IMR-90 (cell line): Measurements from ENCODE around the gene BTN3A1. TPM values are rescaled to one million over a fixed set of nuclear protein-coding genes. Genes with fewer than 3 reads are reported as not detected.

Source experiments
- ATAC-seq: fragments of 200-7000 bp; cut with Tn5 transposase; 2 replicates; pipeline ENCODE4 v1.9.1; 2020; ENCODE audit warnings: low read depth, mild to moderate bottlenecking, moderate library complexity
- BruUV-seq: library from RNA; stranded (reverse); fragments of 400-500 nt; replicated peaks from 2 replicates; lab custom pipeline; 2021; lab: Mats Ljungman, UMichigan
- CTCF ChIA-PET: fragments of 300-600 bp; formaldehyde crosslinking; extraction: SDS; loops from one replicate; lab custom pipeline; 2021; ENCODE audit warnings: antibody characterized with exemption; lab: Yijun Ruan, JAX
- POLR2A ChIA-PET: fragments of 300-600 bp; sonication (Branson Sonifier 250); formaldehyde crosslinking; loops from one replicate; lab custom pipeline; 2022; ENCODE audit warnings: antibody characterized with exemption; ENCODE audit not compliant: unreplicated experiment; lab: Charles Lee
- DNase-seq: peaks from one replicate; pipeline ENCODE4 v3.0.0; 2013
- H2AFZ ChIP-seq: replicated peaks from 2 replicates; pipeline ENCODE3; 2013; ENCODE audit warnings: low read length, mild to moderate bottlenecking; ENCODE audit not compliant: poor library complexity
- H2AK5ac ChIP-seq: 2 replicates; pipeline ENCODE4 v1.6.1; 2013; ENCODE audit warnings: low read depth, low read length, inconsistent platforms
- H2AK9ac ChIP-seq: replicated peaks from 2 replicates; pipeline ENCODE3; 2013; ENCODE audit warnings: mild to moderate bottlenecking, low read depth, low read length, moderate library complexity; ENCODE audit not compliant: poor library complexity
- H2BK120ac ChIP-seq: 2 replicates; pipeline ENCODE4 v1.6.1; 2013; ENCODE audit warnings: low read depth, low read length, inconsistent platforms
- H2BK15ac ChIP-seq: 3 replicates; pipeline ENCODE4 v1.6.1; 2013; ENCODE audit warnings: low read depth, low read length, inconsistent platforms
- H2BK20ac ChIP-seq: 2 replicates; pipeline ENCODE4 v1.6.1; 2013; ENCODE audit warnings: low read depth, mild to moderate bottlenecking, inconsistent platforms, low read length, moderate library complexity
- H2BK5ac ChIP-seq: 2 replicates; pipeline ENCODE4 v1.6.1; 2013; ENCODE audit warnings: mild to moderate bottlenecking, low read depth, low read length, inconsistent platforms; ENCODE audit not compliant: poor library complexity, severe bottlenecking
- H3K14ac ChIP-seq: replicated peaks from 2 replicates; pipeline ENCODE4 v1.6.1; 2013; ENCODE audit warnings: low read depth, low read length, inconsistent platforms
- H3K18ac ChIP-seq: 2 replicates; pipeline ENCODE4 v1.6.1; 2013; ENCODE audit warnings: low read depth, low read length, control low read depth
- H3K23ac ChIP-seq: 2 replicates; pipeline ENCODE4 v1.6.1; 2013; ENCODE audit warnings: low read depth, low read length, inconsistent platforms
- H3K27ac ChIP-seq: 2 replicates; pipeline ENCODE4 v1.5.1; 2013; ENCODE audit warnings: mild to moderate bottlenecking, control low read depth, low read length; ENCODE audit not compliant: insufficient read depth
- H3K27me3 ChIP-seq: 2 replicates; pipeline ENCODE4 v1.6.1; 2013; ENCODE audit warnings: low read length; ENCODE audit not compliant: control insufficient read depth, insufficient read depth
- H3K36me3 ChIP-seq: 2 replicates; pipeline ENCODE4 v1.6.1; 2013; ENCODE audit warnings: low read length, mixed read lengths; ENCODE audit not compliant: control insufficient read depth, insufficient read depth
- H3K4ac ChIP-seq: 2 replicates; pipeline ENCODE4 v1.6.1; 2013; ENCODE audit warnings: low read depth, low read length, inconsistent platforms
- H3K4me1 ChIP-seq: 2 replicates; pipeline ENCODE4 v1.6.1; 2013; ENCODE audit warnings: low read length, mixed read lengths; ENCODE audit not compliant: control insufficient read depth, insufficient read depth
- H3K4me2 ChIP-seq: 2 replicates; pipeline ENCODE4 v1.6.1; 2013; ENCODE audit warnings: low read depth, mild to moderate bottlenecking, control low read depth, low read length, moderate library complexity
- H3K4me3 ChIP-seq: 2 replicates; pipeline ENCODE4 v1.5.1; 2013; ENCODE audit warnings: low read depth, mild to moderate bottlenecking, control low read depth, low read length, moderate library complexity; ENCODE audit not compliant: insufficient read depth
- H3K56ac ChIP-seq: 2 replicates; pipeline ENCODE4 v1.6.1; 2013; ENCODE audit warnings: low read length, inconsistent platforms; ENCODE audit not compliant: insufficient read depth; ENCODE audit errors: extremely low read depth
- H3K79me1 ChIP-seq, 2 experiments: 2 replicates each; pipeline ENCODE4 v1.6.1; 2013; ENCODE audit warnings: low read length in 2 of 2, inconsistent platforms in 1 of 2, low read depth in 1 of 2
- H3K9ac ChIP-seq: 2 replicates; pipeline ENCODE4 v1.6.1; 2013; ENCODE audit warnings: low read depth, low read length, control low read depth
- H3K9me1 ChIP-seq: 2 replicates; pipeline ENCODE4 v1.6.1; 2013; ENCODE audit warnings: low read length, inconsistent platforms; ENCODE audit not compliant: insufficient read depth
- H3K9me3 ChIP-seq: 2 replicates; pipeline ENCODE4 v1.6.1; 2013; ENCODE audit warnings: low read length; ENCODE audit not compliant: control insufficient read depth, insufficient read depth
- H4K20me1 ChIP-seq: 2 replicates; pipeline ENCODE4 v1.6.1; 2013; ENCODE audit warnings: low read length, inconsistent platforms; ENCODE audit not compliant: insufficient read depth
- H4K5ac ChIP-seq: 2 replicates; pipeline ENCODE4 v1.6.1; 2013; ENCODE audit warnings: mild to moderate bottlenecking, low read depth, low read length, control low read depth
- H4K8ac ChIP-seq, 2 experiments: 2 replicates each; pipeline ENCODE4 v1.6.1; 2013; ENCODE audit warnings: low read depth in 2 of 2, low read length in 2 of 2, control low read depth in 1 of 2, inconsistent platforms in 1 of 2
- H4K91ac ChIP-seq: 2 replicates; pipeline ENCODE4 v1.6.1; 2013; ENCODE audit warnings: low read depth, low read length, inconsistent platforms; ENCODE audit not compliant: insufficient read depth
- BHLHE40 ChIP-seq: fragments of 150-350 bp; IDR thresholded peaks from 2 replicates; pipeline ENCODE4 v1.6.1; 2016; ENCODE audit warnings: mild to moderate bottlenecking, low read depth, low read length
- MAFK ChIP-seq: IDR thresholded peaks from 2 replicates; pipeline ENCODE4 v1.6.1; 2012; ENCODE audit warnings: low read depth, low read length, improper control_type of control experiment
- RFX5 ChIP-seq: IDR thresholded peaks from 2 replicates; pipeline ENCODE4 v1.8.0; 2012; ENCODE audit warnings: low read depth, mild to moderate bottlenecking, low read length, moderate library complexity
- WGBS, 2 experiments: methylation state at CpG; one replicate each; pipeline versions ENCODE4 v1.1.5 to v1.1.7; 2013; ENCODE audit warnings: missing lambda C conversion rate in 2 of 2; ENCODE audit not compliant: insufficient read length in 1 of 2; ENCODE audit errors: extremely low coverage in 2 of 2; 5-methylcytosine and 5-hydroxymethylcytosine counted together
- dilution Hi-C: fragments of 300-500 bp; cut with HindIII; formaldehyde crosslinking; loops from one replicate; pipeline ENCODE4 v1.14.3; 2018; ENCODE audit warnings: low sequenced_read_pairs; ENCODE audit not compliant: unreplicated experiment
- in situ Hi-C: fragments of 300-500 bp; cut with MboI; formaldehyde crosslinking; loops from 3 replicates; pipeline ENCODE4 v1.14.3; 2019; ENCODE audit warnings: low sequenced_read_pairs, inconsistent platforms, mixed read lengths
- intact Hi-C: fragments of 100-400 bp; cut with micrococcal nuclease; formaldehyde crosslinking; loops from 2 replicates; pipeline ENCODE4 v1.10.0; 2022
- polyA plus RNA-seq, 3 experiments: library from polyadenylated mRNA; depleted of rRNA; stranded (reverse); fragments of >200 nt; gene quantifications; 2 replicates each; pipeline ENCODE4 v1.2.3, GENCODE V29; 2012; ENCODE audit warnings: low replicate concordance in 1 of 3
- total RNA-seq: library from RNA; depleted of rRNA; stranded (reverse); fragments of >200 nt; gene quantifications from 2 replicates; pipeline ENCODE4 v1.2.3, GENCODE V29; 2012

BTN3A1 gene
- total and polyA plus RNA-seq, 2 of the 4 experiments (the other 2 are of a cell fraction), result 14.4 to 16.5 TPM

DNA sequence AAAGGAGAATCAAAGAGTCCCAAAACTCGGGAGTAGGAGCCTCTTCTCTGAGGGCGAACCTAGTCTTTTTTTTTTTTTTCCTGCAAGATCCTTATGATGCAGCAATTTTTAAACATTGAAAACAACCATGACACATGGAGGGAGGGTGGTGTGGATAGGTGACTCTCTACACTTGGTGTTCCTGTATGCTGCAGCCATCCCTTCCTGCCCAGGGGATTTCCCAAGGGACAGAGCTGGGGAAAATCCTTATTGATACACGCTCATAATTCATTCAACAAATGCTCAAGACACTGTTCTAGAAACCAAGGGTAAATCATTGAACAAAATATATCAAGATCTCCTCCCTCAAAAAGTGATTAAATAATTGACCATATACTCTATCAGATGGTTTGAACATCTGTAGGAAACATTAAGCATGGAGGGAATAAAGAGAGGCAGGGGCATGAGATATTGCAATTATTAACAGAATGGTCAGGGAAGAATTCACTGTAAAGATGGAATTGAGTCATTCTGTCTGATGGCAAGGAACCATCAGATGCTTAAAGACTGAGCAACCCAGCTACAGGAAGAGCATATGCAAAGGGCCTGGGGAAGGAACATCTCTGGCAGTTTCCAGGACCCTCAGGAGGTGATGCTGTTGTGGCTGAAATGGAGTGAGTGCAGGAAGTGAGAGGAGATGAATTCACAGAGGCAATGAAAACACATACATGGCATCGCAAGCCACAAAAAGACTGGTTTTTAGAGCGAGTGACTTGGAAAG lies 24.8 kb downstream of the BTN3A1 start (continued):
- TF ChIP-seq BHLHE40, result no peak

DNA sequence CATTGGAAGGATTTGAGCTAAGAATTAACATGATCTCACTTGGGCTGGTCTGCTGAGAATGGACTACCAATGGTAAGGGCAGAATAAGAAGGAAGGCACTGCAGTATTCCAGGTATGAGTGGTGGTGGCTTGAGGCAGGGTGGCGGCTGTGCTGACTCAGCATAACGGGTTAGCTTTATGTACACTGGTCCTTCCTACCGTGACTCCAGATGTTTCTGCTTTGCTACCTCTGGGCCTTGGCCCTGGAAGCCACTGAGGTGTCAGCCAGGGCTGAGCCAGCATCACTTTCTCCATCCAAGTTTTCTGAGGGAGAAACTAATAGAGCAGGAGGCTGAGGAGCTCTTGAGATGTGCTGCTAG lies 25.4 kb downstream of the BTN3A1 start:
- intact Hi-C loops, result no loop called here
- H3K9ac ChIP-seq, result no peak overlapping the region
- no peak overlapping the region for H4K8ac ChIP-seq
- dilution Hi-C loops, result no loop called here
- H3K4me2 ChIP-seq, result no peak overlapping the region
- no peak overlapping the region for H3K27ac ChIP-seq
- no peak overlapping the region for H2AK5ac ChIP-seq
- H3K36me3 ChIP-seq, result peaks cover 47% of the 10 kb centered on the region
- H3K4me3 ChIP-seq, result no peak overlapping the region
- POLR2A ChIA-PET, result interaction anchor here (0.5 kb wide), 1 partner anchor 47 kb away, joined by 5 read pairs; no protein-coding TSS in a partner anchor
- H2BK120ac ChIP-seq, result no peak overlapping the region
- no peaks in the 10 kb centered on the region for H3K9me3 ChIP-seq
- peak; percentile 98 for TF ChIP-seq MAFK
- TF ChIP-seq RFX5, result no peak
- no peak overlapping the region for H2BK5ac ChIP-seq
- DNase-seq (no peak), ATAC-seq (no peak)
- H3K18ac ChIP-seq, result no peak overlapping the region
- H3K79me1 ChIP-seq, result peaks cover 18 to 58% of the 10 kb centered on the region in 2 experiments; a peak in 3 of 4 replicates
- no peak overlapping the region for H2BK20ac ChIP-seq
- no peak overlapping the region for H3K4ac ChIP-seq
- H4K20me1 ChIP-seq, result no peaks in the 10 kb centered on the region
- H2AFZ ChIP-seq, result no peak overlapping the region
- no TSS peak for BruUV-seq
- H3K9me1 ChIP-seq, result peaks cover 26% of the 10 kb centered on the region
- H3K23ac ChIP-seq, result no peak overlapping the region
- H3K14ac ChIP-seq, result no peak overlapping the region
- CTCF ChIA-PET, result no interaction called here
- H2AK9ac ChIP-seq, result no peak overlapping the region
- H4K5ac ChIP-seq, result no peak overlapping the region
- no peaks in the 10 kb centered on the region for H3K27me3 ChIP-seq
- in situ Hi-C loops, result no loop called here
- no CpG with 5 or more reads among the region's 3 CpGs for WGBS, 2 experiments
- H4K91ac ChIP-seq, result no peak overlapping the region
- H3K56ac ChIP-seq, result no peak overlapping the region
- H2BK15ac ChIP-seq, result no peak overlapping the region
- peaks cover 2% of the 10 kb centered on the region; the same call in 1 of the 2 replicates for H3K4me1 ChIP-seq
